GM13977 (cell line): ENCODE data around the gene SOX15.

Source experiments
- DNase-seq: peaks from one replicate; pipeline ENCODE4 v3.0.0; 2012; ENCODE audit warnings: low spot score
- in situ Hi-C: fragments of 300-500 bp; cut with MboI; formaldehyde crosslinking; loops from one replicate; pipeline ENCODE4 v1.12.0; 2022; ENCODE audit warnings: low sequenced_read_pairs, low pct_unique_long_range_greater_than_20kb, mixed read lengths, inconsistent platforms; ENCODE audit not compliant: unreplicated experiment
- TF ChIP-seq, protein P1 (sequence below): IDR thresholded peaks from 2 replicates; pipeline ENCODE4 v1.5.1; 2012; ENCODE audit warnings: mild to moderate bottlenecking, control low read depth; ENCODE audit not compliant: insufficient read depth; ENCODE audit errors: extremely low read depth, missing control alignments

Gene SOX15

DNA sequence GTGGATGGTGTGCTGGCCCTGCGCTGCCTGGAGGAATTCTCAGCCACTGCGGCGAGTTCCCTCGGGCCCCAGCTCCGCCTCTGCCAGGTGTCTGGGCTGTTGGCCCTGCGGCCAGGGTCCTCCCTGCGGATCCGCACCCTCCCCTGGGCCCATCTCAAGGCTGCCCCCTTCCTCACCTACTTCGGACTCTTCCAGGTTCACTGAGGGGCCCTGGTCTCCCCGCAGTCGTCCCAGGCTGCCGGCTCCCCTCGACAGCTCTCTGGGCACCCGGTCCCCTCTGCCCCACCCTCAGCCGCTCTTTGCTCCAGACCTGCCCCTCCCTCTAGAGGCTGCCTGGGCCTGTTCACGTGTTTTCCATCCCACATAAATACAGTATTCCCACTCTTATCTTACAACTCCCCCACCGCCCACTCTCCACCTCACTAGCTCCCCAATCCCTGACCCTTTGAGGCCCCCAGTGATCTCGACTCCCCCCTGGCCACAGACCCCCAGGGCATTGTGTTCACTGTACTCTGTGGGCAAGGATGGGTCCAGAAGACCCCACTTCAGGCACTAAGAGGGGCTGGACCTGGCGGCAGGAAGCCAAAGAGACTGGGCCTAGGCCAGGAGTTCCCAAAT lies 32.6 kb downstream of the SOX15 start:
- TF ChIP-seq, protein P1, sequence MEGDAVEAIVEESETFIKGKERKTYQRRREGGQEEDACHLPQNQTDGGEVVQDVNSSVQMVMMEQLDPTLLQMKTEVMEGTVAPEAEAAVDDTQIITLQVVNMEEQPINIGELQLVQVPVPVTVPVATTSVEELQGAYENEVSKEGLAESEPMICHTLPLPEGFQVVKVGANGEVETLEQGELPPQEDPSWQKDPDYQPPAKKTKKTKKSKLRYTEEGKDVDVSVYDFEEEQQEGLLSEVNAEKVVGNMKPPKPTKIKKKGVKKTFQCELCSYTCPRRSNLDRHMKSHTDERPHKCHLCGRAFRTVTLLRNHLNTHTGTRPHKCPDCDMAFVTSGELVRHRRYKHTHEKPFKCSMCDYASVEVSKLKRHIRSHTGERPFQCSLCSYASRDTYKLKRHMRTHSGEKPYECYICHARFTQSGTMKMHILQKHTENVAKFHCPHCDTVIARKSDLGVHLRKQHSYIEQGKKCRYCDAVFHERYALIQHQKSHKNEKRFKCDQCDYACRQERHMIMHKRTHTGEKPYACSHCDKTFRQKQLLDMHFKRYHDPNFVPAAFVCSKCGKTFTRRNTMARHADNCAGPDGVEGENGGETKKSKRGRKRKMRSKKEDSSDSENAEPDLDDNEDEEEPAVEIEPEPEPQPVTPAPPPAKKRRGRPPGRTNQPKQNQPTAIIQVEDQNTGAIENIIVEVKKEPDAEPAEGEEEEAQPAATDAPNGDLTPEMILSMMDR: no peak
- DNase-seq: no peak
- in situ Hi-C loops: loop anchor here (5.0 to 25.0 kb wide), 2 partner anchors 40 to 195 kb away; partner anchors contain the start of genes KCTD11 and TMEM95

DNA sequence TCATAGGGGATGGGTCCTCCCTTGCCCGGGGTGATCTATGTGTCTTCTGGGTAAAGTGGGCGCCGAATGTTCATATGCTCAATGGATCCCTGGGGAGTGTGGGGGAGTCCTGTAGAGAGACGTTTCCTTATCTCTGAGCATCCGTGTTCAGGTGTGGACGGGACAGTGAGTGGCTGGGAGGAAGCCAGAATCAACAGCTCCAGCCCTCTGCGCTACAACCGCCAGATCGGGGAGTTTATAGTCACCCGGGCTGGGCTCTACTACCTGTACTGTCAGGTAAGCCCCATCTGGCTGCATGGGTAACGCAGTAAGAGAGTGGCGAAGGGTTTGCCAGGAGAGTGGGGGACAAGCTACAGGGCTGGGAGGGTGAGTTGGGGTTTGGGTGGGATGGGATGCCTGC lies 33.3 kb downstream of the SOX15 start:
- TF ChIP-seq, protein P1: no peak
- in situ Hi-C loops: loop anchor here (5.0 to 25.0 kb wide), 2 partner anchors 39 to 194 kb away; partner anchors contain the start of genes KCTD11 and TMEM95
- DNase-seq: no peak

DNA sequence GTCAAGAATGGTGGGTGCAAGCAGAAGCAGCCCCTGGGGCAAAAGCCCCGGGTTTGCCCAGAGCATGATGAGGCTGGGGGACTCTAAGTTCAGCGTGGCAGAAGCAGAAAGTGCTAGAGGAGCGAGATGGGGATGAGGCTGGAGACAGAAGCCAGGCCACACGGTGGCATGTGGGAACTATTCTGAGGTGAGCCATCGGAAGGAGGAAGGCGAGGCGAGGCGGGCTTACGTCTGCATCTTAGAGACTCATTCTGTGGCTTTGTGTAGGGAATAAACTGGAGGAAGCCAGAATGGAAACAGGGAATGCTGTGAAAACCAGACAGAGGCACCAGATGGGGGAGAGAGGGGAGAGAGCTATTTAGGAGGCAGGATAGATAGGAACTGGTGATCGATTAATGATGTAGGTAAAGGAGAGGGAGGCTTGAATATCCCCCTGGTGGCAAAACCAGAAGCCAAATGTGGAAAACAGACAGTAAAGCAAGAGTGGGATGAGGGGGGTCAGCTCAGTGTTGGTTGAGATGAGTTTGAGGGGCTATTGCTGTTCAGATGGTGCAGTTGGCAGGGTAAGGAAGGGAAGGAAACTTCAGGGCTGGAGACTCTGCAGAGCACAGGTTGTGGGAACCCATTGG lies 34.5 kb downstream of the SOX15 start:
- no peak for DNase-seq
- TF ChIP-seq, protein P1: no peak
- in situ Hi-C loops: loop anchor here (5.0 to 25.0 kb wide), 2 partner anchors 38 to 193 kb away; partner anchors contain the start of genes KCTD11 and TMEM95

DNA sequence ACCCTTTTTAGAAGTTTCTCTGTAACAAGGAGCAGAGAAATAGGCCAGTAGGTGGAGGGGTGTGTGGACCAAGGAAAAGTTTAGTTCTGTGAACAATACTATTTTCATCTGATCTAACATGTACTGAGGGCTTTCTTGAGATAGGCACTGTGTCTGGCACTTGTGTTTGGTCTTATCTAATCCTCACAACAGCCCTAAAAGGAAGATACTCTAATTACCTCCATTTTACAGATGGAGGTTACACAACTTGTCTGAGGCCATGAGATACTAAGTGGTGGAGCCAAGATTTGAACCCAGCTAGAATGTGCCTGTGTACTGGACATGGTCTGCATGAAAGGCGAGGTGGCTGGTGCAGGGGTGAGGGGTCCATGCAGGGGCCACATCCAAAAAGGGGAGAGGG lies 36.5 kb downstream of the SOX15 start:
- TF ChIP-seq, protein P1: no peak
- no peak for DNase-seq
- in situ Hi-C loops: loop anchor here (25.0 kb wide), 1 partner anchor 191 kb away; the partner anchor contains the start of genes KCTD11 and TMEM95

DNA sequence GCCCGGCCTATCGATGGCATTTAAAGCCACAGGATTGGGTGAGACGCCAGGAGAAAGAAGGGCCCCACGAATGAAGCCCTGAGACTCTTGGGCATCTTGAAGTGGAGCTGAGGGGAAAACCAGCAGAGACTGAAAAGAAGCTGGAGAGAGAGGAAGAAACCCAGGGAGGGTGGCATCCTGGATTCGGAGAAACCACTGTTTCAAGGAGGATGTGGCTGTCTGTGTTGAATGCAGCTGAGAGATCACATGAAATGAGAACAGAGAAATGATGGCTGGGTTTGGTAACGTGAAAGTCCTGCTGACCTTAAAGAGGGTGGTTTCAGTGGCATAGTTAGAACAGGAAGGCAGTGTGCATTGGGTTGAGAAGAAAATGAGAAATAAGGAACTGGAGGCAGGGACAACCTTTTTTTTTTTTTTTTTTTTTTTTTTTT lies 37.3 kb downstream of the SOX15 start:
- peak; percentile 74 for DNase-seq
- in situ Hi-C loops: loop anchor here (25.0 kb wide), 1 partner anchor 190 kb away; the partner anchor contains the start of genes KCTD11 and TMEM95
- TF ChIP-seq, protein P1: no peak

DNA sequence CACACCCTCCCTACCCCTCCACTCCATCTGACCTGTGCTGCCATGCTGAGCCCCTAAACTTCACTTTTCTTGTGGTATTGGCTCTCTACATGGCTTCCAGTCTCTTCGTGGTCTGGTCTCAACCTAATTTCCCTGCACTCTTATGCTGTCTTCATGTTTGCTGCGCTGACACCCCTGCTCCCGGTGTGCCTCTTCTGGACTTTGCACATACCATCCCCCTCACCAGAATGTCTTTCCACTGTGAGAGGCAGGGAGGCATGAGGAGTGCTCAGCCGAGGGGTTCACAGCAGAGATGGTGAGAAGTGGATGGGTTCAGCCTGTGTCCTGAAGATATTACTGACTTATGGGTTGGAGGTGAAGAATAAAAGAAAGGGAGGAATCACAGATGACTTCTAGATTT lies 38.5 kb downstream of the SOX15 start:
- in situ Hi-C loops: loop anchor here (25.0 kb wide), 1 partner anchor 189 kb away; the partner anchor contains the start of genes KCTD11 and TMEM95
- TF ChIP-seq, protein P1: no peak
- no peak for DNase-seq
